Measurements from ENCODE around the gene MYLK. TPM values are rescaled to one million over a fixed set of nuclear protein-coding genes. Genes with fewer than 3 reads are reported as not detected.

MYLK gene
- total and polyA plus RNA-seq, 10 of the 15 experiments (the other 5 are each of a cell fraction or from before 2014, with no cell fraction given), result 0.04 to 1.6 (median 0.42) TPM; not detected in 1

DNA sequence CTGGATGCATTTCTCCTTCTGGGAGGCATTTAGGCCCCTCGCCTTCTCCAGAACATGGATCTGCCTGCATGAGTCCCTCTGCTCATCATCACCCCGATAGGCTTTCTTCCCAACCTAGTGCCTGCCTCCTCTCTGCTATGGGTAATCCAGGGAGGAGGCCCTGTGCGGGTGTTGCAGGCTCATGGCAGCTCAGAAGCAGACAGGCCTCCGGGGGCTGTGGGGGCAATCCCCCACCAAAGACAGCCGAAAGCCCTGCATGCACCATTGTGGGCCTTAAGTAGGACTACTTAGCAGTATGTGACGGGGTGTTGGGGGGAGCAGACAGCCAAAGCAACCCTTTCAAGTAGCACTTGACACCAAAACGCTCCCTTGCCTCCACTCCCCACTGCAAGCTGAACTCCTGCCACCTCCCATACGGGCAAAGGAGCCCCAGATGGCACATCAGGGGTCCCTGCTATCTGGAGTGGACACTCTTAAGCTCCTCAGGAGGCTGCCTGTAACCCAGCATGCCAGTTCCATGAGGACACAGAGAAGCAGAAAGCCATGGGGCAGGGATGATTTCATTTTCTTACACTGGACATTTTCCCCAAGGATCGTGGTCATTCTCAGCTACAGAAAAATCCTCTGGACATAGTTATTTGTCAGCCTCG lies 200.5 kb downstream of the MYLK start:
- Histone ChIP-seq H3K36me3 (ENCODE audit: control insufficient read depth in 2 of 2, insufficient read depth in 2 of 2, low read length in 1 of 2) (no peaks in the 10 kb centered on the region), H3K4me3 (no peak overlapping the region), H3K27me3 (replicated peaks in 1 of 2; ENCODE audit: control insufficient read depth in 2 of 2, insufficient read depth in 2 of 2, low read length in 1 of 2) (peaks cover 2% of the 10 kb centered on the region in 2 experiments; a peak in 3 of 4 replicates), H3K79me2 (ENCODE audit: control insufficient read depth, insufficient read depth, low read length) (no peaks in the 10 kb centered on the region), H2AFZ (ENCODE audit: control insufficient read depth, low read depth, low read length) (no peak overlapping the region), H3K9me3 (replicated peaks; ENCODE audit: control insufficient read depth, insufficient read depth, low read length) (no peaks in the 10 kb centered on the region), H3K9ac (ENCODE audit: control insufficient read depth, insufficient read depth, low read length) (no peak overlapping the region), H4K20me1 (ENCODE audit: control insufficient read depth, insufficient read depth) (no peaks in the 10 kb centered on the region), H3K4me2 (ENCODE audit: control insufficient read depth, insufficient read depth) (no peak overlapping the region), H3K27ac (ENCODE audit: control insufficient read depth, insufficient read depth) (no peak overlapping the region), H3K4me1 (ENCODE audit: control insufficient read depth, insufficient read depth, low read length) (no peaks in the 10 kb centered on the region)
- no peak for DNase-seq (ENCODE audit: low read depth, low spot score)
- POLR2A ChIA-PET, result no interaction called here
- BruUV-seq (replicated peaks), result no TSS peak
- FAIRE-seq, result no peak
- 7% methylated on average over 10 of the region's 10 CpGs for WGBS (ENCODE audit: insufficient coverage, insufficient replicate concordance, low lambda C conversion rate, missing lambda C conversion rate)
- in situ Hi-C loops (cut with MboI) (no loop called here), intact Hi-C loops (cut with micrococcal nuclease; ENCODE audit: unreplicated experiment) (no loop called here)
- RAD21 ChIA-PET (ENCODE audit: unreplicated experiment), result no interaction called here
- CTCF ChIA-PET, result interaction anchor here (0.7 kb wide), 1 partner anchor 31 kb away, joined by 3 read pairs; no protein-coding TSS in a partner anchor
- SMC1A ChIA-PET (ENCODE audit: uncharacterized antibody, unreplicated experiment), result no interaction called here
- TF ChIP-seq, protein P1, sequence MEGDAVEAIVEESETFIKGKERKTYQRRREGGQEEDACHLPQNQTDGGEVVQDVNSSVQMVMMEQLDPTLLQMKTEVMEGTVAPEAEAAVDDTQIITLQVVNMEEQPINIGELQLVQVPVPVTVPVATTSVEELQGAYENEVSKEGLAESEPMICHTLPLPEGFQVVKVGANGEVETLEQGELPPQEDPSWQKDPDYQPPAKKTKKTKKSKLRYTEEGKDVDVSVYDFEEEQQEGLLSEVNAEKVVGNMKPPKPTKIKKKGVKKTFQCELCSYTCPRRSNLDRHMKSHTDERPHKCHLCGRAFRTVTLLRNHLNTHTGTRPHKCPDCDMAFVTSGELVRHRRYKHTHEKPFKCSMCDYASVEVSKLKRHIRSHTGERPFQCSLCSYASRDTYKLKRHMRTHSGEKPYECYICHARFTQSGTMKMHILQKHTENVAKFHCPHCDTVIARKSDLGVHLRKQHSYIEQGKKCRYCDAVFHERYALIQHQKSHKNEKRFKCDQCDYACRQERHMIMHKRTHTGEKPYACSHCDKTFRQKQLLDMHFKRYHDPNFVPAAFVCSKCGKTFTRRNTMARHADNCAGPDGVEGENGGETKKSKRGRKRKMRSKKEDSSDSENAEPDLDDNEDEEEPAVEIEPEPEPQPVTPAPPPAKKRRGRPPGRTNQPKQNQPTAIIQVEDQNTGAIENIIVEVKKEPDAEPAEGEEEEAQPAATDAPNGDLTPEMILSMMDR (IDR thresholded peaks at IDR 0.05 in 2 of 3, conservative IDR thresholded peaks at IDR 0.05 in 1 of 3; ENCODE audit: control insufficient read depth in 2 of 3, extremely low read depth in 1 of 3, insufficient read depth in 1 of 3, low read depth in 3 of 3, low read length in 3 of 3), result no peak
- TF ChIP-seq SIN3A (IDR thresholded peaks at IDR 0.05; ENCODE audit: low read depth, low read length) (no peak), TCF7 (IDR thresholded peaks at IDR 0.05; ENCODE audit: borderline replicate concordance) (no peak), EED (IDR thresholded peaks at IDR 0.05; ENCODE audit: low read depth) (no peak), CBX3 (IDR thresholded peaks at IDR 0.05; ENCODE audit: borderline replicate concordance, low read depth) (no peak), SRF (IDR thresholded peaks at IDR 0.05; ENCODE audit: low read depth in 2 of 2, low read length in 2 of 2) (no peak), JUND (IDR thresholded peaks at IDR 0.05; ENCODE audit: low read depth, low read length) (no peak), PAX5 (IDR thresholded peaks at IDR 0.05; ENCODE audit: borderline replicate concordance, low read depth, low read length) (no peak), WRNIP1 (IDR thresholded peaks at IDR 0.05; ENCODE audit: borderline replicate concordance, low read depth, low read length) (no peak), KDM1A (IDR thresholded peaks at IDR 0.05; ENCODE audit: borderline replicate concordance) (no peak), MTA2 (IDR thresholded peaks at IDR 0.05; ENCODE audit: low read depth) (no peak), MTA3 (IDR thresholded peaks at IDR 0.05; ENCODE audit: borderline replicate concordance, low read length) (no peak), FOS (IDR thresholded peaks at IDR 0.05; ENCODE audit: borderline replicate concordance, extremely low read depth, insufficient read length) (no peak), EP300 (IDR thresholded peaks at IDR 0.05; ENCODE audit: borderline replicate concordance in 1 of 2, control insufficient read depth in 1 of 2, low read depth in 2 of 2, low read length in 2 of 2) (no peak), RCOR1 (conservative IDR thresholded peaks at IDR 0.05; ENCODE audit: low read depth, low read length) (no peak), POU2F2 (IDR thresholded peaks at IDR 0.05; ENCODE audit: borderline replicate concordance, low read depth, low read length) (no peak), FOXM1 (IDR thresholded peaks at IDR 0.05; ENCODE audit: low read depth, low read length) (no peak)
- TF ChIP-seq, protein P2, sequence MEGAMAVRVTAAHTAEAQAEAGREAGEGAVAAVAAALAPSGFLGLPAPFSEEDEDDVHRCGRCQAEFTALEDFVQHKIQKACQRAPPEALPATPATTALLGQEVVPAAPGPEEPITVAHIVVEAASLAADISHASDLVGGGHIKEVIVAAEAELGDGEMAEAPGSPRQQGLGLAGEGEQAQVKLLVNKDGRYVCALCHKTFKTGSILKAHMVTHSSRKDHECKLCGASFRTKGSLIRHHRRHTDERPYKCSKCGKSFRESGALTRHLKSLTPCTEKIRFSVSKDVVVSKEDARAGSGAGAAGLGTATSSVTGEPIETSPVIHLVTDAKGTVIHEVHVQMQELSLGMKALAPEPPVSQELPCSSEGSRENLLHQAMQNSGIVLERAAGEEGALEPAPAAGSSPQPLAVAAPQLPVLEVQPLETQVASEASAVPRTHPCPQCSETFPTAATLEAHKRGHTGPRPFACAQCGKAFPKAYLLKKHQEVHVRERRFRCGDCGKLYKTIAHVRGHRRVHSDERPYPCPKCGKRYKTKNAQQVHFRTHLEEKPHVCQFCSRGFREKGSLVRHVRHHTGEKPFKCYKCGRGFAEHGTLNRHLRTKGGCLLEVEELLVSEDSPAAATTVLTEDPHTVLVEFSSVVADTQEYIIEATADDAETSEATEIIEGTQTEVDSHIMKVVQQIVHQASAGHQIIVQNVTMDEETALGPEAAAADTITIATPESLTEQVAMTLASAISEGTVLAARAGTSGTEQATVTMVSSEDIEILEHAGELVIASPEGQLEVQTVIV (IDR thresholded peaks at IDR 0.05; ENCODE audit: borderline replicate concordance, partially characterized antibody), result no peak
- TF ChIP-seq, protein P3, sequence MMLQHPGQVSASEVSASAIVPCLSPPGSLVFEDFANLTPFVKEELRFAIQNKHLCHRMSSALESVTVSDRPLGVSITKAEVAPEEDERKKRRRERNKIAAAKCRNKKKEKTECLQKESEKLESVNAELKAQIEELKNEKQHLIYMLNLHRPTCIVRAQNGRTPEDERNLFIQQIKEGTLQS (IDR thresholded peaks at IDR 0.05; ENCODE audit: borderline replicate concordance, extremely low read depth, low read depth, low read length), result no peak
- ATAC-seq, result no peak
